ENCODE results near the gene ST6GAL1.

ST6GAL1 gene

DNA sequence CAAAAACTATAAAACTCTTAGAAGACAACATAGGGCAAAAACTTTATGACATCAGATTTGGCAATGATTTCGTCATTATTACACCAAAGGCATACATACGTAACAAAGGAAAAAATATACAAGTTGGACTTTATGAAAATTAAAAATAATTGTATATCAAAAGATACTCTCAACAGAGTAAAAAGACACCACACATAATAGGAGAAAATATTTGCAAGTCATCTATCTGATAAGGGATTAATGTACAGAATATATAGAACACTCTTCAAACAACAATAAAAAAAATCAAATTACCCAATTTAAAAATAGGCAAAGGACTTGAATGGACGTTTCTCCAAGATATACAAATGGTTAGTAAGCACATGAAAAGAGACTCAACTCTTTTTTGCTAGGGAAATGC is 131.4 kb downstream of the ST6GAL1 start:
- no peak for DNase-seq

DNA sequence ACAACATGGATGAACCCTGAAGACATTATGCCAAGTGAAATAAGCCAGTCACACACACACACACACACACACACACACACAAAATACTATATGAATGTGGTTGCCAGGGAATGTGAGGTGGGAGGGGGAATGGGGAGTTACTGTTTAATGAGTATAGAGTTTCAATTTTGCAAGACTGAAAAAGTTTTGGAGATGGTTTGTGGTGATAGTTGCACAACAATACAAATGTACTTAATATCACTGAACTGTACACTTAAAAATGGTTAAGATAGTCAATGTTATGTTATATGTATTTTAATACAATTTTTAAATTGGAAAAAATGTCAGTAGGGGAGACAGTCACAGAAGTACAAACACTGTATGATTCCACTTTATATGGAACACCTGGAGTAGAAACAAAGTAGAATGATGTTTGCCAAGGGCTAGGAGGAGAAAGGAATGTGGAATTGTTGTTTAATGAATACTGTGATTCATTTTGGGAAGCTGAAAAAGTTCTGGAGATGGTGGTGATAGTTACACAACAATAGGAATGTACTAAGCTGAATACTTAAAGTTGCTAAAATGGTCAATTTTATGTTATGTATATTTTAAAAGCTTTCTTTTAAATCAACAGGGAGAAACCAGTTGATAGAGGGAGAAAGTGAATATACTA is 132.3 kb downstream of the ST6GAL1 start:
- DNase-seq: no peak

DNA sequence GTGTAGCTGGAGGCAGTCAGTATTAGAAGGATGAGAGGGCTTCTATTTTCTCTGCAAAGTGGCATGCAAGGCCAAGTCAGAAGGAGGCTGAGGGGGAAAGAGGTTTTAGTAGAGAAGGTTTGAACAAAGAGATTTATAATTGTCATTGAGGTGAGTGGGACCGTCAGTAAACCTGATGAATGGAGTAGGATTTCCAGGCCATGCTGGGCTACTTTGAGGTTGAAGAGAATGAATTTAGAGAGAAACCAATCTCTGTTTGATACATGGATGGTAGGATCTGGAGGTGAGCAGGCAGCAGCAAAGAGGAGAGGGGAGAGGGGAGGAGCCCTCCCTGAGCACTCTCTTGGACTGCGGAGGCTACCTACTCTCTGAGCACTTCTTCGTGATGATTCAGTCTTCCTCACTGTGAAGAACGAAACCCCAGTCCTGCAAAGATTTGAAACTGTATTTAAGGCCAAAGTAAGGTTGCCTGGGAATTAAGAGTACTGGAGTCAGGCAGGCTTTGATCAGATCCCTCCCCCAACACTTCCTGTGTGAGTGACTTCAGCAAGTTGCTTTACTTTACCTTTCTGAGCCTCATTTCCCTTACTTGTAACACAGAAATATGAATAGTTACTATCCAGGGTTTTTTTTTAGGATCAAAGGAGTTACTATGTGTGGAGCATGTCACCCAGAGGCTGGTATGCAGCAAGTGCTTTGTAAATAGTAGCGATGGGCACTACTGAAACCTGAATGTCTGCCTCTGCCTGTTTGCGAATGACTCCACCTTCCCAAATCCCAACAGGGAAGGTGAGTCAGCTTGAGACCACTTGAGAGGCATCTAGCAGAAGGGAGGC is 133.2 kb downstream of the ST6GAL1 start:
- DNase-seq: no peak

DNA sequence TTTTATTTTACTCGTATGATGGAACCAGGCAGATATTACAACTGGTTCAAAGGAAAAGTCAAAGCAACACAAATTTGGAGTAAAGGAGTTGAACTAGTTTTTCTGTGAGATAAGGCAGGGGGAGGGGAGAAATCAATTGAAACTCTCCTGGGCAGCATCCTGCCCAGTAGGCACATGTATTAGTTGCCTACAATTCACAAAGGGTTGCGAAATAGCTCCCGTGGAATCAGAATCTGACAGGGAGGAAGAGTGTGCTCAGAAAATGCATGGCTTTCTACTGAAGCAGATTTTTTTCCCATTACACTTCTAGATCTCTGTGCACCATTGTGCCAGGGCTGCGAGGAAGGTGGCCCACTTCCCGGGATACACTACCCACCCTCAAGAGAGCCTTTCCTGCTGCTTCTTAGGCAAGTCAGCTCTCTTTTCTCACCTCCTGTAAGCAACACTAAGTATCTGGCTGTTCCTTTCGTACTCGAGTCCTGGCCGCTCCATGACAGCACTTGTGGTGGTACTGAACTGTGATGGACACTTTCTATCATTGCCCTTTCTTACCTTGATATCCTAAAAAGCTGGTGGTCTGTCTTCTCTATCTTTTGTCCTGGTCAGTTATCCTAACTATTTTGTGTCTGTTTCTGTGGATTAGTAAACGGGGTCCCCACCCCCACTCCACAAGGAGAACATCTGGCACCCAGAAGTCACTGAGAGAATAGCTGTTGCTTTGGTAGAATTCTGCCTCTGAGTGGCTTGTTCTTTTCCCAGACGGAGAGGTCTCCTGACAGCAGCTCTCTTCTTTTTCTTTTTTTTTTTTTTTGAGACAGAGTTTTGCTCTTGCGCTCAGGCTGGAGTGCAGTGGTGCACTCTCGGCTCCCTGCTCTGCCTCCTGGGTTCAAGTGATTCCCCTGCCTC is 134.1 kb downstream of the ST6GAL1 start:
- no peak for DNase-seq

DNA sequence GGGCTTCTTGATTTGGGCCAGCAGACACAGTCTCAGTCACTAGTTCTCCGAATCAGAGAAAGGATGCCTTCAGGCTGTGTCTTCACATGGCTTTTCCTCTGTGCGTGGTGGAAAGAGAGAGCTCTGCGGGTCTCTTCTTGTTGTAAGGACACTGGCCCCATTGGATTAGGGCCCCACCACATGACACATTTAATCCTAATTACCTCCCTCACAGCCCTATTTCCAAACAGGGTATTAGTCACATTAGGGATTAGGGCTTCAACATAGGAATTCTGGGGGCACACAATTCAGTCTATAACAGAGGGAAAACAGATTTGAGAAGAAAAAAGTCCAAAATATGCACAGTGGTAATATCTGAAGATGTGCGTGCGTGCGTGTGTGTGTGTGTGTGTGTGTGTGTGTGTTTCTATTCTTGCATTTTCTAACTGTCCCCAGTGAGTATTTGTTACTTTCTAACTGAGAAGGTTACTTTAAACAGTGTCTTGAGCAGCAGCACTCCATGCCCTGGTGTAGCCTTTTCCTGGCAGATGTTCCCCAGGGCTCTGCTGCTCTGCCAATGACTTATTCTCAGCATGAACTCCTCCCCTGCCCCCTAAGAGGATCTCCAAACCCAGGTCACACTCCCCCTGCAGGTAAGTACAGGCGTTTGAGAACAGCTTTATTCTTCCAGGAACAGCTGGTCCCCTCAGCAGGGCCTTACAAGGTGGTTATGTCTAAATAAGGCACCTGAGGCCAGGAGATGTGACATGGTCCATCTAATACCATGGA is 136.1 kb downstream of the ST6GAL1 start:
- DNase-seq: peak; percentile 2

DNA sequence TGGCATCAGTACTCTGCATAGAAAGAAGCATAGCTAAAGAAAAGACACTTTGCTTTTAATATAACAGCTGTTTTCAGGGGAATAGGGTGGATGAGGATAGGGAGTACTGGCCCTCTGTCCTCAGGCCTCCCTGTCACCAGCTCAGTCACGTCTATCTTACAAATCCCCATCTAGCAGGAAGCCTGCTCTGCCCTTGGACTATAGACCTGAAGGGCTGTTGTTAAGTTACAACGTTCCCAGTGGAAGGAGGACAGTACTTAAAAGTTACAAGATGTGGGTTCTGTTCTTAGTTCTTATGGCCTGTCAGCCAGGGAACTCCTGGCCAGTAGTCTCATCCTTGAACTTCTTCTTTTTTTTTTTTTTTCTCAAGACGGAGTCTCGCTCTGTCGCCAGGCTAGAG is 138.5 kb downstream of the ST6GAL1 start:
- no peak for DNase-seq

DNA sequence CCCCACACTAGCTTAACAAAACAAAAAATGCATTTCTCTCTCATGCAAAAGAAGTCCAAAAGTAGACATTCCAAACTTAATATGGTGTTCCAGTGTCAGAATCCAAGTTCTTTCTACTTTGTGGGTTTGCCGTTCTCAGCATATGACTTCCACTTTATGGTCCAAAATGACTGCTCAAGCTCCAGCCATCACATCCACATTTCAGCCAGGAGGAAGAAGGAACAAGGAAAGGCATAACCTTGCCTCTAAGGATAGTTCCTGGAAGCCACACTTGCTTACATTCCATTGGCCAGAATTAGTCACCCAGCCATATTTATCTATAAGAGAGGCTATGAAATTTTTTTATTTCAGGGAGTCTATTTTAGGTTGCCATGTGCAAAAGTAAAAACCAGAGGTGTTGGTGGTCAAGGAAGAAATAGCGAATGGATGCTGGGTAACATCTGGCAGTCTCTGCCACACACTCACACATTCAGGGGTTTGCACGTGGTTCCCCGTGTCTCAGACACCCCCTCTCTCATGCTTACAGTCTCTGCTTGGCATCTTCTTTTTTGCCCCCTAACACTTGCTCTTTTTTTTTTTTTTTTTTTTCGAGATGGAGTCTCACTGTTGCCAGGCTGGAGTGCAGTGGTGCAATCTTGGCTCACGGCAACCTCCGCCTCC is 139.7 kb downstream of the ST6GAL1 start:
- no peak for DNase-seq

DNA sequence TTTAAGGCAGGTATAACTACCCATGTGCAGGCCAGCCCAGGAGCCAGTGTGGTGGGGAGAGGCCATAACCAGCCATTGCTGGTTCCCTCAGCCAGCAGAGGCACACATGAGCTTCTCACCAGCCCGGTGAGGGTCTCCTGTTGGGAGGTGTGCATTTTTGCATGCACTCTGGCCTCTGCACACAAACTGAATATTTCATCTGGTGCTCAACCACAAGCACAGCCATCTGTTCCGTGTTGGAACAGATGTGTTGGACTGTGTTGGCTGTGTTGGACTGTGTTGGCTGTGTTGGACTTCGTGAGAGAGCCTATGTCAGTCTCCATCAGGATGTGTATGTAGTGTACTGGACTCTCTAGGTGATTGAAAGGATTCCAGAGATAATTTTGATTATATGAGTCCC is 141.8 kb downstream of the ST6GAL1 start:
- DNase-seq: no peak

DNA sequence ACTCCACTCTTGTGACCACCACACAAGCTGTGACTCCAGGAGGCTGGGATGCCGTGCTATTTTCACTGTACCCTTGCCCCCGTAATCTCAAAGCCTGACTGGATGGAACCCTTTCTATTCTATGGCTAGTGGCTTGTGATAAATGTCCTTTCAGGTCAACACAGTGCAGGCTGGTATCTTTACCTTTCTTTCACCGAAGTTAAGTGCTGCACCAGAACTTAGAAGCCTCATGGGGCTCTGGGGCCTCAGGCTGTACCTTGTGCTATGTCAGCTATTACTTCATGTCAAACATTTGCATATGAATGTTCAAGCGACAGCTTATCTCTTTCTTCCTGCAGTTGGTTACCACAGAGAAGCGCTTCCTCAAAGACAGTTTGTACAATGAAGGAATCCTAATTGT is 142.2 kb downstream of the ST6GAL1 start:
- no peak for DNase-seq

DNA sequence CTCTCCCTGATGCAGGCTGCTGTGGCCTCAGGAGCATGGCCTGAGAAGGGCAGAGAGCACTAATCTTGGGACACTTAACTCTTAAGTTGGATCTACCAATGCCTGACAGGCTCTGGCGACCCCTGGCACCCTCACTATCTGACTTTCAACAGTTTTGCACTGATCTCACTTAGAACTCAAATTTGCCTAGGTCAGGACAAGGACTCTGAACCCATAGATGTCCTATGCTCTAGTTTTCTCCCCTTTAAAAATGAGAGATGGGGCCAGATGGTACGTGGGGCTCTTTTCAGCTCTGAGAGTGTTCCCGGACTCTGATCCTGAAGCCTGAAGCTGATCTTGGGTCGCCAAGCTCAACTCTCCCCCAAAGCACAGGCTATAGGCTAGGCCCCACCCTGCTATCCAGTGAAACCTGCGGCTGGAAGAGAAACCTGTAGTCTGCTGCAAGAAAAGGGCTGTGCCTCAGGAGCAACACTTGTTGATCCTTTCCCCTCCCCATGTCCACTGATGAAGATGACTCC is 143.3 kb downstream of the ST6GAL1 start:
- no peak for DNase-seq

DNA sequence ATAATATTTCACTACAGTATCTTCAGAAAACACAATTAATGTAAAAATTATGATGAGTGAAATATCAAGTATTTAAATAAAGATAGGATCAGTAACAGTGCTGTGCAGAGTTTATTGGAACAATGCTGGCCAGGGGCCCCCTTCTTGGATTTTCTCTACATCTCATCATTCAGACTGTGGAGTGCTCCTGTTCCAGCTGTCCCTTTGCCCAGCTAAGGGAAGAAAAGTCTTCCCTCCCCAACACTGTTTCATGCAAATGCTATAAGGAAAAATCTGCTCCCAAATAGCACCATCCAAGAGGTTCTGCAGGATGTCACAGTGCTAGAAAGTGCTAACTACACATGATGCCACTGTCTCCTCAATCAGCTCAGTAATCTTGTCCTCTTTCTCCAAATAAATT is 144.5 kb downstream of the ST6GAL1 start:
- no peak for DNase-seq

DNA sequence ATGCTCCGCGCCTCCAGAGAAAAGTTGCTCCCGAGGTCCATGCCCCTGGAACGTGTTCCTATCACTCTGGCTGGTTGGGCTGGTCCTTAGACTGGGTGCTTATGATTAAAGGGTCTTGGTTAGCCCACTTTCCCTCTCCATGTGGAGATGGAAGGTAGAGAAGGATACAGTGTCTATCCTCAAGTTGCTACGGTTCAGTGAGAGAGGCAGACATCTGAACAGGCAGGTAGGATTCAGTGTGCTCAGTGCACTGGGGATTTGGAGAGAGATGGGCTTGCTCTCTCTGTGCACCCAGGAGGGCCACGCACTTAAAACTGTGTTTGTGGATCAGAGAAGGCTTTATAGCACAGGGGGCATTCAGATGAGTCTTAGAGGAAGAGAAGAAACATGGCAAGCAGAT is 146.0 kb downstream of the ST6GAL1 start:
- DNase-seq: no peak

DNA sequence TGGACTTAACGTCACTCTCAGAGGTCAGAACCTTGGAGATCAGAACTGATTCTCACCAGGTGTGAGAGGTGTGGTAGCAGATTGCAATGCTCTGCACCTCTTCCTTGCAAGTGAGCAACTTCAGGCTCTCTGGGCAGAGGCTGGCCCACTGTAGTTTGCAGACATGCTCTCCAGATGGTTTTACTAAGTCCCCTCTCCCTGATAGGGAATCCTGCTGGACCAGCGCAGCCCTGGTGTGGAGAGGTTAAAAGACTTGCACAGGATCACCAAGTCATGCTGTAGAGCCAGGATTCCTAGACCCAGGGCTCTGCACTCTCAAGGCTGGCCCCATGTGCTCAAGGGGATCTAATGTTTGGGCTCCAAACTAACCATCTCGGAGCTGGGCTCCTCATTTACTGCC is 146.8 kb downstream of the ST6GAL1 start:
- DNase-seq: no peak

DNA sequence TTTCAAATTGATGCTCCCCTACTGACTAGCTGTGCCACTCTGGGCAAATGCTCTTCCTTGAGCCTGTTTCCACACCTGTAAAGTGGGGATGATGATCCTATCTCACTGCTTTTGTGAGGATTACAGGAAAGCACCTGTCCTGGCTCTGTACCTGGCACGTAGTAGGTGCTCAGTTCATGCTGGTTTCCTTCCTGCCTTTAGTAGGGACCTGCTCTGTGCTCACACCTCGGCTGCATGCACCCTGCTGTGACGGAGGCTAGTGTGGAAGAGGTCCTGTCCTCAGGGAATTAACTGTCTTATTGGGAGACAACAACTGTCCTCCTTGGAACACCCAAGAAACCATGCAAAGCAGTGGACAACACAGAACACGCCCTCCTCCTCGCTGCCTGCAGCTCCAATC is 147.2 kb downstream of the ST6GAL1 start:
- DNase-seq: no peak

DNA sequence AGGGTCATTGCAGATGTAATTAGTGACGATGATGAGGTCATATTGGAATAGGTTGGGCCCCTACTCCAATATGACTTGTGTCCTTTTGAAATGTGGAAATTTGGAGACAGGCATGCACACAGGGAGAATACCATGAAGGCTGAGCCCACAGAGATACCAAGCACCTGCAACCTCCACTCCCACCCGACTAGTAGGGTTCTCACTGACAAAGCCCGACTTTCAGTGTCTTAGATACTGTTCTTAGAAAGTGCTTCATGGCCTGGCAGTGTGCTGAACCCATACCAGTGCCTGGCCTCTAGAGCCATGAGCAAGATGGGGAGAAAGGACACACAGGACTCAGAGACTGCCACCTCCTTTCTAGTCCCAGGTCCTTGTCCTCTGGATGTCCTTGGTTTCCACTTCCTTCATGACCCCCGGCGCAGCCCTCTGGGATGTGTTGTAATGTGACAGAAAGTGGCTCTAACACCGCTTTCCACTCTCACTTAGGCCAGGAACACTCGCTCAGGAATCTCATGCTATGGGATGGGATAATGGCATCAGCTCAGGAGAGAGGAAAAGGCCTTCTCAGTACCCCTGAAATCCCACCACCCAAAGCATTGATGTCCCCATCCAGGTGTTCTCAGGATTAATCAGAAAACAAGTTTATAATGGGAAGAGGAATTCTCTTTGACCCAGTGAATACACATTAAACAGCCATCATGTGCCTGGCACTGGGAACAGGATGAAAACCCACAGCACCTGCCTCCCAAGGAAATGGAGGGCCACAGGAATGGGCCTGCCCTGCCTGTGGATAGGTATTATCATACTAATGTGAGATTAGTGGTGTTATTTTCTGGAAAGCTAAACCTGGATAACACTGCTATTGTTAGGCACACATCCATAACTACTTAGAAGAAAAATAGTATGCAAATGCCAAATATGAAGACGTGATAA is 149.0 kb downstream of the ST6GAL1 start:
- no peak for DNase-seq

DNA sequence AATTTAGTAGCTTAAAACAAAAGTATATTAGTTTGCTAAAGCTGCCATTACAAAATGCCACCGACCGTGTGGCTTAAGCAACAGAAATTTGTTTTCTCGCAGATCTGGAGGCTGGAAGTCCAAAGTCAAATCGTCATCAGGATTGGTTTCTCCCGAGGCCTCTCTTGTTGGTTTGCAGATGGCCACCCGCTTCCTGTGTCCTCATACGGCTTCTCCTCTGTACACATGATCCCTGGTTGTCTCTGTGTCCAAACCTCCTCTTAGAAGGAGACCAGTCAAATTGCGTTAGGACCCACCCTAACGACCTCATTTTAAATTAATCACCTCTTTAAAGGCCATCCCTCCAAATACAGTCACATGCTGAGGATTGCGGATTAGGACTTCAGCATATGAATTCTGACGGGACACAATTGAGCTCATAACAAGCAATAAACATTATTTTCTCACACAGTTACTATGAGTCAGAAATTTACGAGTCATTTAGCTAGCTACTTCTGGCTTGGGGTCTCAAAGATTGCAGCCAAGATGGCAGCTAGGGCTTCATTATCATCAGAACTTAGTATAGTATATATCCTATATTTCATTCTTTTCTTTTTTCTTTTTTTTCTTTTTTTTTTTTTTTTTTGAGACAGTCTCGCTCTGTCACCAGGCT is 150.6 kb downstream of the ST6GAL1 start:
- no peak for DNase-seq

DNA sequence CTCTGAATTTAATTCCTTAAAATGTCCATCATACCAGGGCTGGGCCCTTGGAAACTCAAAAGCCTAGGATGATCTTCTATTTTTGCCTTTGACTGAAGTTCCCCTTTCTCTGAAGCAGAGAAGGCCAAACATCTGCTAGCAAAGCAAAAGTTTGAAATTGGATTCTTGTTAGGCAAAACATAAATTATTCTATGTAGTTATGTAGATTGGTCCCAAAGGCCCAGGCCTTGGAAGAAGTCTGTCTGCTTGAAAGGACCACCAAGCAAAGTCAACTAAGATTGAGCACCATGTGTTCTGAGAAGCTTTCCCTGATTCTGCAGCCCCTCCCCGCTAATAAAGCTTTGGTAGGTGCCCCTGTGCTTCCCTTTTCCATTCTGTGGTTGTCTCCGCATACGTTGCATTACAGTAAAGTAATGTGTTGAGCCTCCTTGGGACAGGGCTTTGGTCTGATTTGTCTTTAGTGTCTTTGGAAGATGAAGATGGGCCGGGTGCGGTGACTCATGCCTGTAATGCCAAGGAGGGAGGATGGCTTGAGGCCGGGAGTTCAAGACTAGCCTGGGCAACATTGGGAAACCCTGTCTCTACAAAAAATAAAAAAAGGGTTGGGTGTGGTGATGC is 152.5 kb downstream of the ST6GAL1 start:
- DNase-seq: no peak

DNA sequence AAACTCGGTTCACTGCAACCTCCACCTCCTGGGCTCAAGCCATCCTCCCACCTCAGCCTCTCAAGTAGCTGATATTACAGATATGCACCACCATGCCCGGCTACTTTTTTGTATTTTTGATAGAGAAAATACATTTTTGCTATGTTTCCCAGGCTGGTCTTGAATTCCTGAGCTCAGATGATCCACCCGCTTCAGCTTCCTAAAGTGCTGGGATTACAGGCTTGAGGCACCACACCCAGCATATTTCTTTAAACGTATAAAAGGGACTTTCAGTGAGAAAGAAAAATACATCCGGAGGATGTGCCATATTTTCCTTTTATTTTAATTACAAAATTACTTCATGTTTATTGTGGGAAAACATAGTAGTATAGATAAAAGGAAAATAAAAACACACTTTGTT is 153.8 kb downstream of the ST6GAL1 start:
- DNase-seq: no peak

DNA sequence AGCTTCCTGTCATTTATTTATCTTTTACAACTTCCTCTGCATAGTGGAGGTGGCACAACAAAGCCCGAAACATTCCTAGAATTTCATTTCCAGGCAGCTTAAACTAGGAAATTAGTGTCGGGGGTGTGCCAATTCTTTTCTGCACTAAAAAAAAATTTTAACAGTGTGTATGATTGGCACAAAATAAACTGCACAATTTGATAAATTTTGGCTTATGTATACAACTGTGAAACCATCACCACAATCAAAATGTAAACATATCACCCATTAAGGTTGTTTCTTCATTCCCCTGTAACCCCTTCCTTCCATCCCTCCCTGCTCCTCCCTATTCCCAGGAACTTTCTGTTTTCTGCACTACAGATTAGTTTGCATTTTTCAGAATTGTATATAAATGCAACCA is 154.3 kb downstream of the ST6GAL1 start:
- DNase-seq: no peak

Measured in GDM1 (cell line).